GM06990 (cell line): ENCODE measurements around the gene RASA3.

Experiments used
- DNase-seq: peaks from one replicate; pipeline ENCODE4 v3.0.0-alpha.2; 2011; ENCODE audit not compliant: insufficient read length; ENCODE audit errors: extremely low read depth
- H3K27me3 ChIP-seq: replicated peaks from 2 replicates; pipeline ENCODE4 v1.6.0; 2011; ENCODE audit warnings: low read length; ENCODE audit not compliant: control insufficient read depth, insufficient read depth
- H3K36me3 ChIP-seq: 2 replicates; pipeline ENCODE4 v1.5.1; 2011; ENCODE audit warnings: low read length; ENCODE audit not compliant: control insufficient read depth, insufficient read depth
- H3K4me3 ChIP-seq: replicated peaks from 2 replicates; pipeline ENCODE4 v1.5.1; 2011; ENCODE audit warnings: low read depth, mild to moderate bottlenecking, control low read depth, low read length
- CTCF ChIP-seq: IDR thresholded peaks from 2 replicates; pipeline ENCODE4 v1.5.1; 2011; ENCODE audit warnings: low read length, control low read depth, mild to moderate bottlenecking, inconsistent platforms; ENCODE audit not compliant: insufficient read depth, poor library complexity, severe bottlenecking

The RASA3 gene

GRCh38 chr13:114173745-114174144 lies 41.3 kb upstream of the RASA3 start:
- no peaks in the 10 kb centered on the region for H3K36me3 ChIP-seq
- TF ChIP-seq CTCF: no peak
- H3K27me3 ChIP-seq: no peaks in the 10 kb centered on the region
- H3K4me3 ChIP-seq: no peak overlapping the region
- DNase-seq: no peak

- no peak overlapping the region for H3K4me3 ChIP-seq
- H3K36me3 ChIP-seq: no peaks in the 10 kb centered on the region
- no peaks in the 10 kb centered on the region for H3K27me3 ChIP-seq
- DNase-seq: no peak
- TF ChIP-seq CTCF: no peak
Measured at GRCh38 chr13:114173272-114173671, 40.8 kb upstream of the RASA3 start.

DNA sequence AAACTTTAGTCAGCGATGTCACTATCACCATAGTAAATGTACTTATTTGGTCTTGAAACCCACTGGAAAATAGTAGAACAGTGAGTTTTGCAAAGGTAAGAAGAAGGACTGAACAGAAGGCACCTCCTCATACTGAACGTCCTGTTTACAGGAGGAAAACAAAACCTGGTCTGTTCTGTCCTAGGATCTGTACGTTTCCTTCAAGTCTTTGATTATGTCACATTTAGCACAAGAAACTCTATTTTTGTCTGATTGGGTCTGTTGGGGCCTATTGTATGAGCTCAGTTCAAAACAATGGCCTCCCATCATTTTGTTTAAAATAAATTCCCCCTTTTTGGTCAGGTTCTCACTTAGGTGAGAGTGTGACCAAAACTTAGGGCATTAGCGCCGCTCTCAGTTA lies 35.5 kb upstream of the RASA3 start:
- no peak for TF ChIP-seq CTCF
- Histone ChIP-seq H3K4me3 (no peak overlapping the region), H3K36me3 (no peaks in the 10 kb centered on the region), H3K27me3 (no peaks in the 10 kb centered on the region; the same call in 1 of the 2 replicates)
- no peak for DNase-seq

DNA sequence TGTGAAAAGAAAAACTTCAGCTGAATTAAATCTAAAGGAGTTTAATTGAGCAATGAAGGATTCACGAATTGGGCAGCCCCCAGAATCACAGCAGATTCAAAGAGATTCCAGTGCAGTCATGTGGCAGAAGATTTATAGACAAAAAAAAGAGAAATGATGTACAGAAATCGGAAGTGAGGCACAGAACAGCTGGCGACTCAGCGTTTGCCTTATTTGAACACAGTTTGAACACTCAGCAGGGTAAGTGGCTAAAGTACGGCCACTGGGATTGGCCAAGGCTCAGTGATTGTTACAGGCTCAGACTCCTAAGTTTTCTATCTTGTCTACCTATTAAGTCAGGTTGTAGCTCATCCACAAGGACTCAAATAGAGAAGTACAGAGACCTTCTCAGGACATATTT lies 35.0 kb upstream of the RASA3 start:
- DNase-seq: no peak
- Histone ChIP-seq H3K36me3 (no peaks in the 10 kb centered on the region), H3K27me3 (no peaks in the 10 kb centered on the region; the same call in 1 of the 2 replicates), H3K4me3 (no peak overlapping the region)
- no peak for TF ChIP-seq CTCF

- no peaks in the 10 kb centered on the region for H3K36me3 ChIP-seq
- H3K27me3 ChIP-seq: peaks cover 1% of the 10 kb centered on the region; the same call in 1 of the 2 replicates
- no peak for DNase-seq
- H3K4me3 ChIP-seq: no peak overlapping the region
- no peak for TF ChIP-seq CTCF
Measured at GRCh38 chr13:114166381-114167131, 34.1 kb upstream of the RASA3 start.
